Activated CD8-positive, alpha-beta memory T cell treated with anti-CD3 and anti-CD28 coated beads, Interleukin-2, amount 50 U/mL, for 1 hour (primary cell): Measurements from ENCODE around the gene TMEM33.

Experiments
- DNase-seq: peaks from one replicate; pipeline ENCODE4 v3.0.0-alpha.2; 2020; ENCODE audit errors: extremely low read depth

The TMEM33 gene

DNA sequence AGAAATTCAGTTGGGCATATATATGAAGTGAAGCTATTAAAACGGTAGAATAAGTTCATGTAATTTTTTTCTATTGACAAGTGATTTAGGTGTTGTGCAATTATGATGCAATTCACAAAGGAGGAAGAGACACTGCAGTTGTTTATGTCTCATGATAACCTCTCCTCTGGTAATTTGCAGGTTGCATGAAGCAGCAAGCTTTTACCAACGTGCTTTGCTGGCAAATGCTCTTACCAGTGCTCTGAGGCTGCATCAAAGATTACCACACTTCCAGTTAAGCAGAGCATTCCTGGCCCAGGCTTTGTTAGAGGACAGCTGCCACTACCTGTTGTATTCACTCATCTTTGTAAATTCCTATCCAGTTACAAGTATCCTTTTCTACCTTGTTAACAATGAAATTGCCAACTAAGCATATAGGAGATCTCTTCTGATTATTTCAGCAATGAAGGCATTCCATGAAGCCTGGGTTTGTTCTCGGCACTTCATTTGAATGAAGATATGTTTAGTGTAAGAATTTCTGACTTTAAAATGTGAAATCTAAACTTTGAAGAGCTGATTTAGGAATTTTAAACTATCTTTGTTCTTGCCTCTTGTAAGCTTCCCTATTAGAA, 3.9 kb downstream of the TMEM33 start:
- DNase-seq, result no peak

DNA sequence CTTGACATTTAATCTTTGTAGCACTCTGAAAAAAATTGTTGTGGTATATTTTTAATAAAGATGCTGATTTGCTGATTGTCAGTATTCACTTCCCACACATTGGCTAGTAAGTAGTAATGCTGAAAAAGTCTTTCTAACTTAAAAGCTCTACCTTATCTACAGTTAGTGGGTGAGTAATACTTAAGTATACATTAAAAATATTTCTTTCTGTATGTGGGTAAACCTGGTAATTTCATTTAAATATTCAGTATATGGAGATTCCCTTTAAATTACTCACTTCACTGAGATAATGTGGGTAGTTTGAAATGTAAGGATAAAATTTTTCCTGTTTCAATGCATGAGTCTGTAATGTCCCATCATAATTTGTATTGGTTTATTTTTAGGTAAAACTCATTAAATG, 5.6 kb downstream of the TMEM33 start:
- DNase-seq, result no peak

DNA sequence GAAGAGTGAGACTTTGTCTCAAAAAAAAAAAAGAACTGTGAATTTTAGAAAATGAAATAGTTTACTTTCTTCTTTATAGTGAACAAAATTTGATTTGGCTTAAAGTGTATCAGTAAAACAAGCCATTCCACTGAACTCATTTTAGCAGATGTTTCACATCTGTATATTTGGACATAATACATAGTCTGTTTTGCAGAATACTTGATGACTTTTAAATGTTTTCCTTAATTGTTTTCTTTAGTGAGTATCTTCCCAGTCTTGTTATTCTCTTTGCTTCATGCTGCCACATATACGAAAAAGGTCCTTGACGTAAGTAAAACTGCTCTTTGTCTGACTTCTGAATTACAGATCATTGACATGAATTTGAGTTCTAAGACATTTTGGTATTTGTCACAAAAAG, 8.3 kb downstream of the TMEM33 start:
- no peak for DNase-seq

DNA sequence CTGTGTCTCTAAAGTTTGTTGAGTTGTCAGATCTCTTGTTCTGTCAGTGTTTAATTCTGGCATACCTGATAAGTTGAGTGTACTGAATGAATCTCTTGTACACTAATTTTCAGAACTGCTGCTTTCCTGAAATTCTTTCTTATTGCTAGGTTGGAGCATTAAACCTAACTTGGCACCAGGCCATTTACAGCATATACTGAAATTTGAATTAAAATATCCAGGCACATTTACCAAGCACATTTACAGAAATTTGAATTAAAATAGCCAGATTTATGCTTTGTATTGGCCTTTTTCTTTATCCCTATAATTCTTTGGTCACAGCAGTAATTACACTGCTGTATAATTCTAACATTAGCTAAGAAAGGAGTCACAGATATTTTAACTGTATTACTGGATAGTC, 8.9 kb downstream of the TMEM33 start:
- no peak for DNase-seq

DNA sequence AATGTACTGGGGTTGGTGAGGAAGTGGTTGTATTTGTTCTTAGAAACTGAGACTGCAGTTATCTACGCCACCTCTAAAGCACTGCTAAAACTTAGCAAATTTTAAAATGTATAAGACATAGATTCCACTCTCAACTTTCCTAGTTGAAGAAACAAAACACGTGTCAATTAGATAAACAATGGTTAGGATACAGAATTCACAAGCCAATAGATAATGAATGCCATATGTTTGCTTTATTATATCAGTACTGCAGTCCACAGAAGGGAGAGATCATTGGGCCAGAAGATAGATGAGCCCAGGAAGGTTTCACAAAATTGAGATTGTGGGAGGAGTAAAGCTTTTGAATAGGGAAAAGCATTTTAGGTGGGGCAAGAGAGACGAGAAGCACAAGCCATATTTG, 14.3 kb downstream of the TMEM33 start:
- DNase-seq, result no peak

DNA sequence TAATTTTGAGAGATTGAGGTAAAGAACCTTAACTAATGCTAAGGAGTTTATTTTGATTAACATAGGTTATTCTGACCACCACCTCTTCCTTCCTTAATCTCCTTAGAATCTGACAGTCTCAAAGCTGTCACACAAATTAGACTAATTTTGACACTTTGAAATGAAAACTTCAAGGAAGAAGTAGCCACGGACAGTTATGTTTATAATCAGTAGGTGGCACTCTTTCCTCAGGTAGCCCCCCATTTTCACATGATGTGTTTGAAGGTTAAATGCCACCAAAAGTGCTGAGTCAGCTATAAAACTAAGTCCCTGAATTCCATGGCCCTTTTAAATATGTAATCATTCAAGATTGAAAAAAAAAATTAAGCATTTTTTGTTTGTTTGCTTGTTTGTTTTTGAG, 22.4 kb downstream of the TMEM33 start:
- no peak for DNase-seq

DNA sequence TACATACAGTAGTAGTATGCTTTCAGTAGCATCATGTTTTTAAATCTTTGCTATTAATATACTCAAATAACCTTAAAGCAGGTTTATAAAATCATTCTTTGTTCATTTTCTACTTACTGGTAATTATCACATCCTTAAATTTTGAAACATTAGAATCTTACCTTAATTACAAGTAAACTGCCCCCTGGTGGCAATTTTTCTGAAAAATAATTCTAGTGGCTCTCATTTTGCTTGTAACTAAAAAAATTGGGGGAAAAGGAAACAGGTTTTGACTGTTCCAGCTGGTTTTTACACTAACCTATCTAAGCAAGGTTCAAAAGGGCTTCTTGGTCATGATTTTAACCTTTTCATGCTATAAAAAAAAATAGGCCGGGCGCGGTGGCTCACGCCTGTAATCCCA, 27.9 kb downstream of the TMEM33 start:
- DNase-seq, result no peak

DNA sequence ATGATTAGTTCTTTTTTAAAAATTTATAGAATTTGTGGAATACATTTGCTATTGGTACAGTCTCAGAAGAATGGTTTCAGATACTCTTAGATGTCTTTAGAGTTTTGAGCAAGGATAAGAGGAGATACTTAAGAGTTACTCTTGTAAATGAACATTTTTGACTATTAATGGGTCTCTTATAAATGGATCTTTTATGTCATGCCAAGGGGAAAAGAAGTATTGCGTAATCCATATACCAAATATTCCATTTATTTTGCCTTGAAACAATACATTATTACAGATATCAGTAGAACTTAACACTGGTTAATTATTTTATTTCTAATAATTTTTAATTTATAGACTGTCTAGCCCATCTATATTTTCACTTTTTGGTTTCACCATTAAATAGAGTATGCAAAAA, 29.2 kb downstream of the TMEM33 start:
- DNase-seq, result no peak

DNA sequence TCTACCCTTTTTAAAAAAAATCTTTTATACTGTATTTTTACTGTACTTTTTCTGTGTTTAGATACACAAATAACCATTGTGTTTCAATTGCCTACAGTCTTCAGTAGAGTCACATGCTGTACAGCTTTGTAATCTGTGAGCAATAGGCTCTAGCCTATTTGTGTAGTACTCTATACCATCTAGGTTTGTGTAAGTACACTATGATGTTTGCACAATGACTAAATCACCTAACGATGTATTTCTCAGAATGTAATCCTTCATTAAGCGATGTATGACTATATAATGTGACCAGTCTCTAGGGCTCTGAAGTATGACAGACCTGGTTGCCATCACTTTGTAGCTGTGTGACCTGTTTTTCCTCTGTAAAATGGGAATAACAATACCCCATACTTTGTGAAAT, 32.2 kb downstream of the TMEM33 start:
- no peak for DNase-seq

DNA sequence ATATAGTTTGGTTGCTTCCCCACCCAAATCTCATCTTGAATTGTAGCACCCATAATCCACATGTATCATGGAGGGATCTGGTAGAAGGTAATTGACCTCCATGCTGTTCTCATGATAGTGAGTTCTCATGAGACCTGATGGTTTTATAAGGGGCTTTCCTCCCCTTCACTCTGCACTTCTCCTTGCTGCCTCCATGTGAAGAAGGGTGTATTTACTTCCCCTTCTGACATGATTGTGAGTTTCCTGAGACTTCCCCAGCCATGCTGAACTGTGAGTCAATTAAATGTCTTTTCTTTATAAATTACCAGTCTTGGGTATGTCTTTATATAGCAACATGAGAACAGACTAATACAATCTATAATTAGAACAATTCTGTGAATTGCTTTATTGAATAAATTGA, 34.4 kb downstream of the TMEM33 start:
- DNase-seq, result no peak

DNA sequence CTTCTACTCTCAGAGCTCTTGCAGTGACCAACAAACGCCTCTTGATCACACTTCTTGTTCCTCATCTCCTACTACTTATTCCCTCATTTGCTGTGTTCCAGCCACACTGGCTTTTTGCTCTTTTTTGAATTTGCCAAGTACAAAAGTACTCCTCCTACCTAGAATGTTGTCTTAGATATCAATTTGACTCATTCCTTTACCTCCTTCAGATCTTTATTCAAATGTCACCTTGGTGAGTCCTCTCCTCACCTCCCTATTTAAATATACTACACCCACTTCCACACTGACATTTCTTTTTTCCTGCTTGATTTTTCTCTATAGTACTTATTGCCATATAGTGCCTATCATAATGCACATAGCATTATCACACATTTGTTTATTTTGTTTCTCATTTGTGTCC, 40.1 kb downstream of the TMEM33 start:
- DNase-seq, result no peak

DNA sequence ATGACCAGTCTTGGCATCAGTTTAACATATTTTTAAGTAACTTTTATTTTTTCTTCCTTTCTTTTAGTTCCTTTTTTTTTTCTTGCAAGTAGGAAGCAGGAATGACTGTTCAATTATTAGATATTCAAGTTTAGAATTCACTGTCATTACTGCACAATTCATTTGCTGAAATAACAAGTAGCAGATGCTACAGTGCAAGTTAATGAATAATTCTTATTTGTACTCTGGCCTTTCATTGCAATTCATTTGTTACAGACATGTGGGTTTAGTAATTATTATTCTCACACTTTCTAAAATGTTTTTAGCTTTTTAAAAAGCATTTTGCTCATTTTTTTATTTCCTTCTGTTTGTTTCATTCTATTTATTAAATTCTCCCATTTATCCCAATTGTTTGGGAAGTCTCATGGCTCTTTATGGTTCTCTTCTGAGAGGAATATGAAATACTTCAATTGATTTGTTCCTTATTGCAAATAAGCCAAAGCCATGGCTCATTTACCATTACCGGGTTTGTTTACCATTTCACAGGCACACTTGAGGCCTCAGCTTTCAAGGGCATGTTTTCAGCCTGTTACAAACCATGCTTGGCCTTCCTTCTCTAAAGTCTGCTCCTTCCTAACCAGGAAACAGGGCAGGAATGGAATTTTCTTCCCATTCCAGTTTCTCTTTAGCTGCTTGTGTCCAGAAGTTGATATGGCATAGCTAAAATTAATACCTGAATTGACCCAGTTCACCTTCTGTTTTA, 41.7 kb downstream of the TMEM33 start:
- DNase-seq, result no peak

DNA sequence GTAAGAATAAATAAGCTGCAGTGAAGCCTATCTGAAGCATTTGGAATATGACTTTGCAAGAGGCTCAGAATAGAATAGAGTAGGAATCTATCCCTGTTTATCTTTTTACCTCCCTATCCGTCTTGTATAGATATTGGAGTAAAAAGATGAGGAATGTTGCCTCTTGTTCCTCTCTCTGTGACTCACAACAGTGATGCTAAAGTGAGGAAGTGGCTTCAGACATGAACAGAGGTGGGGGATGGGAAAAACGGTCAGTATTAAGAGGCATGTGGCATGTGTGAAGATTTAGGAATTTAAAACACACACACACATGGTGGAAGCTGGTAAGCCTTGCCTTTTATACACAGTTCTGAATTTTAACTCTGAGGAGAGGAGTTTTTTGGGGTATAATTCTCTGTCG, 42.5 kb downstream of the TMEM33 start:
- no peak for DNase-seq

DNA sequence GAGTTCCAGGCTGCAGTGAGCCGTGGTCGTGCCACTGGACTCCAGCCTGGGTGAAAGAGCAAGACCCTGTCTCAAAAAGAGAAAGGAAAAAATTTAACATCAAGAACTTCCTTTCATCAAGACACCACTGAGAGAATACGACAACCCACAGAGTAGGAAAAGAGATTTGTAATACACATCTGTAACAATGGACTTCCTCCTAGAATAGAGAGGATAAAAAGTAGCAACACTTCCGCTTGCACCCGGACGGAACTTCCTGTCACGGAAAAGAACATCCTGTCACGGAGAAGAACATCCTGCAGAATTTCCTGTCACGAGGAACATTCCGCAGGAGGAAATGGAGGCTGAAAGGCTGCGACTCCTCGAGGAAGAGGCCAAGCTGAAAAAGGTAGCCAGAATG, 46.2 kb downstream of the TMEM33 start, which contains the start of gene DCAF4L1:
Gene DCAF4L1, plus strand, starts transcription at position 301 of the 400 bp plus-strand sequence. Its CDS starts 37 bp downstream, at position 338.
- DNase-seq, result no peak

DNA sequence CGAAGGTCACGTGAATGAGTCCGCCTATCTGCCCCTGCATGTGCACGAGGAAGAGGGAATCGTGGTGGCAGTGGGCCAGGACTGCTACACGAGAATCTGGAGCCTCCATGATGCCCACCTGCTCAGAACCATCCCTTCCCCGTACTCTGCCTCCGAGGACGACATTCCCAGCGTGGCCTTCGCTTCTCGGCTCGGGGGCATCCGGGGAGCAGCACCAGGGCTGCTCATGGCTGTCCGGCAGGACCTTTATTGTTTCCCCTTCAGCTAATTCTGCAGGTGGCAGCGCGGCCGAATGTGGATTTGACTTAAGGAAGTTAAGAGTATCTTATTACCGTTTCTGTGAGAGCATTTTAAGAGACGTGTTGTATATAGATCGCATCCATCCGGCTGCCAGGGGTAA, 47.5 kb downstream of the TMEM33 start:
- DNase-seq, result no peak

DNA sequence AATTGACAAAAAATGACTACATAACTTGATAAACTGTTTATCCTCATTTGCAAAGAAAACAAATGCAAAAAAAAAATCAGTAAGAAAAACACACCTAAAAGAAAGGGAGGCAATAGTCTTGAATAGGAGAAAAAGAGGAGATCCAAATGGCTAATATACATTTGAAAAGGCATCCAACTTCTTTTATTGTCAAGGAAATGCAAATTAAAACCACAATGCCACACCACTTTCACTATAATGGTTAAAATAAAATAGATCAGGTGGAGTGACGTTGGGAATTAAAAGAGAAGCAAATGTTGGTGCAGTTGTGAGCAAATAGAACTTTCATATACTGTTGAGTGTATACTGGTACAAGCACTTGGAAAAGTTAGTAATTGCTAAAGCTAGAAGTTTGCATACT, 49.9 kb downstream of the TMEM33 start:
- DNase-seq, result no peak

DNA sequence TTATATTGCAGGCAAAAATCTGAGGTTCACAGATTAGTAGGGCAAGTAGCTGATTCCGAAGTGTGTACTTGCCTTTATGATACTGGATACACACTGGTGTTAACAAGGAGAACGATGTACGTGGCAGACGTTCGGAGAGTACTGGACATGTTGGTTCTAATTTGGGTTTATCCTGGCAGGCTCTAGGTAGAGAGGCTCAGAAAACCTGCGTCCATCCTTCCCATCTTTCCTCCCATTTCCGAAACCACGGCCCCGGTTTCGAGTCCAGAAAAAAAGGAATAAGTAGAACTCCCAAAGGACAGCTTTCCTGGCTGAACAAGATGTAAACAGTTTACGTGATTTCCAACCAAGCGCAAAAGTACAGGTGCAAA, 54.8 kb downstream of the TMEM33 start:
- DNase-seq, result no peak

DNA sequence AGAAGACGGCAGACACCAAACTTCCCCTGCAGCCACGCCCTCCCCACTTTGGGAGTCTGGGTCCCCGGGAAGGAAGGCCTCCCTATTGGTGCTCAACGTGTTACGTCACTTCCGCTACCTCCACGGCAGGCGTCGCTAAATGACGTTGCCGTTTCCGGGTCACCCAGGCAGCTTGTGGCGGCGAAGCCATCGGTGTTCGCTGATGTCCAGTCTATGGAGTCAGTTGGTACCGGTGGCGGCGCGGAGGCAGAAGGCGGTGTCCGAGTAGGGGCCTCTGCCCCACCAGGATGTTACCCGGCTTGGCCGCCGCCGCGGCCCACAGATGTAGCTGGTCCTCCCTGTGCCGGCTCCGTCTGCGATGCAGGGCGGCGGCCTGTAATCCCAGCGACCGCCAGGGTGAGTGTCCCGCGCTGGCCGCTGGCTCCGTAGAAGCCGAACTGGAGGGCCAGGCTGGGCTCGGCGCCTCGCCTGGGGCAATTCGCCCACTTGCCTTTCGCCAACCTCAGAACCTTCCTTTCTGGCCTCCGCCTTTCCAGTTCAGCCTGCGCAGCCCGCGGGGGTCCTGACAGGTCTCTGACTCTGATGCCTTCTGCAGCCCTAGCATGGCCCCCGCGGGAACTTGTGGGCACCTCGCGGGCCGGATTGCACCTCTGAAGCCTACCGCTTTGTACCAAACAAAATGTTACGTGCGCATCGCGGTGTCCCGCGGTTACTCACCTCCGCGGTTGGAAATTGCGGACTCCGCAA, 55.3 kb downstream of the TMEM33 start, which contains the start of gene SLC30A9:
Gene SLC30A9, plus strand, starts transcription at position 166 of the 747 bp plus-strand sequence. Its CDS starts 122 bp downstream, at position 288.
- peak; percentile 93 for DNase-seq

DNA sequence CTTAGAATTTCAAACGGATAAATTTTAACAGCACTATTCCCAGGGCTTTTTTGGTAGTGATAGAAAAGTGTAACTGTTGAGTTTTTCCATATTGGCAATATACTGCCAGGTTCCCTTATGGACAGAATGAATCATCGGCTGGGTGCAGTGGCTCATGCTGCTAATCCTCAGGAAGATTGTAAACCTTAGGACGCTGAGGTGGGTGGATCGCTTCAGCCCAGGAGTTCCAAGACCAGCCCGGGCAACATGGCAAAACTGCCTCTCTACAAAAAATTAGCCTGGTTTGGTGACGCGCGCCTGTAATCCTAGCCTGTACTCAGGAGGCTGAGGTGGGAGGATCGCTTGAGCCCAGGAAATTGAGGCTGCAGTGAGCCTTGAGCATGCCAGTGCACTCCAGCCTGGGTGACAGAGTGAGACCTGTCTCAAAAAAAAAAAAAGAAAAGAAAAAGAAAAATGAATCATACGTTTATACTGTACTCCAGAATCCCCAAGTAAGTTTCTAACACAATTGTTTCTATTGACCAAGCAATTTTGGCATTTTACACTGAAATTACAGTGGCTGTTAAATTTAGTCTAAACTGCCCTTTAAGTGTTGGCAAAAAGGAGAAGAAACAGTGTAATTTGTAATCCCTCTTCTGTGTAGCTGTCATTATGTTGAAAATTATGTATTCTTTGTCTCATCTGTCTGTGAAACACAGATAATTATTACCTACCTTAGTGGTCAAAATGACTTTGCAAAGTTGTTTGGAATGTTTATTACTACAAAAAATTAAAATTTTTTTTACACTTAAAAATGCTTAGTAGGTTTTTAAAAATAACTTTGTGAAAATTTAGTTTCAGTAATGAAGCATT, 56.9 kb downstream of the TMEM33 start:
- no peak for DNase-seq

DNA sequence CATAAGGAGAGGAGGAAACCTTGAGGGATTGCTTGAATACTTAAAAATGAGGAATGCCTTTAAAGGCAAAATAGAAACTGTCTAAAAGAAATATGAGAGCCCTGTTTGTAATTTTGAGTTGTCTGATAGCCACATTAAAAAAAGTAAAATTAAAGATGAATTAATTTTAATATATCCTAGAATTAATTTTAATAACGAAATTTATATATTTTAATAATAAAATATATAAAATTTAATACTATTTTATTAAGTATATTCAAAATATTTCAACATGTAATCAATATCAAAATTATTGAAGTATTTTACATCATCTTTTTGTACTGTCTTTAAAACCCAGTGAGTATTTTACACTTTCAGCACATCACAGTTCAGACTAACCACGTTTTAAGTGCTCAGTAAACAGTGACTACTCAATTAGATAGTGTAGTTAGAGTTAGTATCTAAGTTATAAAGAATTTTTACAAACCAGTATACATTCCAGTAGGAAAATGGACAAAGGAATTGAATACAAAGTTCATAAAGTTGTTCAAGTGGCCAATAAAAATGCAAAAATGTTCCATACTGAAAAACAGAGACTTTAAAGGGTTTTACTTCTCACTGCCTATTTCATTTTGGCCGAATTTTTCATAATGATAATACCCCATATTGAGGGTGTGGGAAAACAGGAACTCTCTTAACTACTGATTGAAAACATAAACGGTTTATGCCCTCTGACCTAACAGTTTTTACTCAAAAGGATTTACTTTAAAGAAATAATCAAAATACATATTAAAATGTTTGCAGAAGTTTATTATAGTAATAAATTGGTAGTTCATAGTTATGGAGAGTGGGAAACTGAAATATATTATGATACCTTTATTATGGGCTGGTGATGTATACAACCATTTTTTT, 58.0 kb downstream of the TMEM33 start:
- no peak for DNase-seq

DNA sequence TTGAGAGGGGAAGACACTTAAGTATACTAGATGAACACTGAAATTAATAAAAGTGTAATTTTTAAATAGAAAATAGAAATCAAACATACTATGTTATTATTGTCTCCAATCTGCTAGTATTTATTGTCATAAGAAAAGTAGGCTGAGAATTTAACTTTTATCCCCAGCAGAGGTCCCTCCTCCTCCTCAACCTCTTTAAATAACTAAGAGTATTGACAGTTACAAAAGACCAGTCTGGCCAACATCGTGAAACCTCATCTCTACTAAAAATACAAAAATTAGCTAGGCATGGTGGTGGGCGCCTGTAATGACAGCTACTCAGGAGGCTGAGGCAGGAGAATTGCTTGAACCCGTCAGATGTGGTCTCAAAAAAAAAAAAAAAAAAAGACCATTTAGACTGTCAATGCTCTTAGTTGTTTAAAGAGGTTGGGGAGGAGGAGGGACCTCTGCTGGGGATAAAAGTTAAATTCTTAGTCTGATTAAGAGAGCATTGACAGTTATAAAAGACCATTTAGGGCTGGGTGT, 59.3 kb downstream of the TMEM33 start:
- no peak for DNase-seq
